ENCODE results near the gene IL16.

IL16 gene

GRCh38 chr15:81297147-81297572, 100.5 kb downstream of the IL16 start:
- no peak for DNase-seq

DNA sequence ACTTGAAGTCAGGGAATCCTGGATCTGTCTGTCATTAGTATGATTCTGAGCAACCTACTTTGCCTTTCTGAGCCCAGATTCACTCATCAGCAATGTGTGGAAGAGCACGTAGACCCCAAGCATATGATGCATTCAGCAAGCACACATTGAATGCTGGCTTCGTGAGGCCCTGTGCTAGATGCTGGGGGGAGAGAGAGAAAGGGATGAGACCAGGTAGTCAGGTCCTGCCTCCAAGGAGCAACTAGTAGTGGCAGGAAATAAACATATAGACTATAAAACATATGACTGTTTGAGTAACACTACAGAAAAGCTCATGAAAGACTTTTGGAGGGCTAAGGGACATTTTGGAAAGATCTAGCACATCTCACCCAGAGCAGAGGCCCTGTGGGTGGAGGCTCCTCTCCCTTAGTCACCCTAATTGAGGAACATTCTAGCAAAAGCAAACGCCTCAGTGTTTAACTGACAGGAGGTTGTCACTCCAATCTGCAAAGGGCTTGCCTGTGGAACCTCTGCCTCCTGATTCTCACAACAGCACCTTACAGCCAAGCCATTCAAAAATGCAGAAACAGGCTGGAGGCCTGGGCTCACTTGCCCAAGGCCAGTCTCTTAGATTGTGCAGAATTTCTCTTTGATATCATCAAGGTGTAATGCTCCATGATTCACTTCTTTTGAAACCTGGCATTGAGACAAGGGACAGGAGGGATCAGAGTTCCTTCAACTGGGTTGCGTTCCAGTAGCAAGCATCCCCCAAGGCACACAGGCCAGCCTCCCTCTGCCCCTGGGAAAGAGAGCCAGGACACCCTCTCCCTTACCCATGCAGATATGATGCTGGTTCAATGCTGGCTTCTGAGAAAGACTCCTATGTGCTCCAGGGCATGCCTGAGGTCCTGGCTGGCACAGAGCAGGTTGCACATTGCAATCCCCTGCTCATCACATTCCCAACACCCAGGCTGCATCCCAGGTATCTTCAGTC, 101.2 kb downstream of the IL16 start:
- DNase-seq = no peak

DNA sequence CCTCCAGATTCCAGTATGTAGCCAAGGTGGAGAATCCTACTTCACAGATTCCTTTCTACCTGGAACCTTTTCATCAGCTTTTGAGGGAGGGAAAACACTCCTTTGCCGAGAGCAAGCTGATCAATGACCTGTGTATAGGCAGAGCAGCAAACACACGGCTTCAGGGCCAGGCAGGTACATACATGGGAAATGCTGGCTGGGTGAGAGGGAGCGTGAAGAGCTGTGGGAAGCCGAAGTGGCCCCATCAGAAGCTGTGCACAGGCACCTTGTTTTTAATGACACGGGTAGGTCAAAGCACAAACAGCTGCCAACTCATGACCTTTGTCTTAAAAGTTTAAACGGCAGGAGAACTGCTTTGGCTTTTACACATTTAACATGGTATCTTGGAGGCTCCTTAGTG, 101.9 kb downstream of the IL16 start:
- no peak for DNase-seq

DNA sequence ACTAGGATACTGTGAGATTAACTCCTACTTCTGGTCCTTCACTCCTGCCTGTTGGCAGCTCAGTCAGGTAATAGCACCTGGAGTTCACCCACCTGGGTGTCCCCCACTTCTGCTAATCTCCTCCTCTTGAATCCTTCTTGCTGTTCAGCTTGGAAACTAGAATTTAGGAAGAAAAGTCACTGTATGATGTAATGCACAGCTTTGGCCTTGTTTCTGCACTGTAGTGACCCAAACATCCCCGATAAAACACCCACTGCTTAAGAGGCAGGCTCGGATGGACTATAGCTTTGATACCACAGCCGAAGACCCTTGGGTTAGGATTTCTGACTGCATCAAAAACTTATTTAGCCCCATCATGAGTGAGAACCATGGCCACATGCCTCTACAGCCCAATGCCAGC, 102.5 kb downstream of the IL16 start:
- DNase-seq = no peak

DNA sequence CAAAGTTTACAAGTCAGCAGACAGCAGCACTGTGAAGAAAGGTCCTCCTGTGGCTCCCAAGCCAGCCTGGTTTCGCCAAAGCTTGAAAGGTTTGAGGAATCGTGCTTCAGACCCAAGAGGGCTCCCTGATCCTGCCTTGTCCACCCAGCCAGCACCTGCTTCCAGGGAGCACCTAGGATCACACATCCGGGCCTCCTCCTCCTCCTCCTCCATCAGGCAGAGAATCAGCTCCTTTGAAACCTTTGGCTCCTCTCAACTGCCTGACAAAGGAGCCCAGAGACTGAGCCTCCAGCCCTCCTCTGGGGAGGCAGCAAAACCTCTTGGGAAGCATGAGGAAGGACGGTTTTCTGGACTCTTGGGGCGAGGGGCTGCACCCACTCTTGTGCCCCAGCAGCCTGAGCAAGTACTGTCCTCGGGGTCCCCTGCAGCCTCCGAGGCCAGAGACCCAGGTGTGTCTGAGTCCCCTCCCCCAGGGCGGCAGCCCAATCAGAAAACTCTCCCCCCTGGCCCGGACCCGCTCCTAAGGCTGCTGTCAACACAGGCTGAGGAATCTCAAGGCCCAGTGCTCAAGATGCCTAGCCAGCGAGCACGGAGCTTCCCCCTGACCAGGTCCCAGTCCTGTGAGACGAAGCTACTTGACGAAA, 103.1 kb downstream of the IL16 start:
- DNase-seq = no peak

DNA sequence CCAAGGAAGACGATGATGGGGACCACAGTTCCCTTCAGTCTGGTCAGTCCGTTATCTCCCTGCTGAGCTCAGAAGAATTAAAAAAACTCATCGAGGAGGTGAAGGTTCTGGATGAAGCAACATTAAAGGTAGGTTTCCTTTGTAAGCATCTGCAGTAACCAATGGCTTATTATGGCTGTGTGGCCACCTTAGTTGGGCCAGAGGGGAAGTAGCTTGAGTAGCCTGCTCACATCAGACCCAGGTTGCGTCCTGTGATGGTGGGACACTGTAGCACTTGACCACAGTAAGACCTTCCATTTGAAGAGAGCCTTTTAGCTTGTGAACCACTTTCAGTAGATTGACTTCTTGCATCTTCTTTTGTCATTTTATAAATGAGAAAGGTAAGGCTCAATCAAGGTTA, 104.7 kb downstream of the IL16 start:
- no peak for DNase-seq

GRCh38 chr15:81301815-81302399, 105.2 kb downstream of the IL16 start:
- no peak for DNase-seq

DNA sequence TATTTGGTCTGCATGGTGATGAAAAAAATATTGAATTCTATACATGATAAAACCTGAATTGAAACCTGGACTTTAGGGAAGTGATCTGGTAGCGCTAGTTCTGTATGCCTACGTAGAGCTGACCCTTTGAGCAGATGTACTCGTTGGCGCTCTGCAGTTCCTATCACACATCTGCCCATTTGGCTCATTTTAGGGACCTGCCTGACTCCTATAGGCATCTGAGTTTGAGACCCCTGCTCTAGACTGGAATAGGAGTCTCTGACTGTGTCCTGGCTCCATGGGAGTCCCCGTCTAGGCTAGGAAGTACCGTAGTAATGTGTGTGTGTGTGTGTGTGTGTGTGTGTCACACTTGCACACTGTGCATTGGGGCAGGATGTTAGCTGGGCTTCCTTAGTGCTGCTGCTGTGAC, 106.0 kb downstream of the IL16 start:
- no peak for DNase-seq

DNA sequence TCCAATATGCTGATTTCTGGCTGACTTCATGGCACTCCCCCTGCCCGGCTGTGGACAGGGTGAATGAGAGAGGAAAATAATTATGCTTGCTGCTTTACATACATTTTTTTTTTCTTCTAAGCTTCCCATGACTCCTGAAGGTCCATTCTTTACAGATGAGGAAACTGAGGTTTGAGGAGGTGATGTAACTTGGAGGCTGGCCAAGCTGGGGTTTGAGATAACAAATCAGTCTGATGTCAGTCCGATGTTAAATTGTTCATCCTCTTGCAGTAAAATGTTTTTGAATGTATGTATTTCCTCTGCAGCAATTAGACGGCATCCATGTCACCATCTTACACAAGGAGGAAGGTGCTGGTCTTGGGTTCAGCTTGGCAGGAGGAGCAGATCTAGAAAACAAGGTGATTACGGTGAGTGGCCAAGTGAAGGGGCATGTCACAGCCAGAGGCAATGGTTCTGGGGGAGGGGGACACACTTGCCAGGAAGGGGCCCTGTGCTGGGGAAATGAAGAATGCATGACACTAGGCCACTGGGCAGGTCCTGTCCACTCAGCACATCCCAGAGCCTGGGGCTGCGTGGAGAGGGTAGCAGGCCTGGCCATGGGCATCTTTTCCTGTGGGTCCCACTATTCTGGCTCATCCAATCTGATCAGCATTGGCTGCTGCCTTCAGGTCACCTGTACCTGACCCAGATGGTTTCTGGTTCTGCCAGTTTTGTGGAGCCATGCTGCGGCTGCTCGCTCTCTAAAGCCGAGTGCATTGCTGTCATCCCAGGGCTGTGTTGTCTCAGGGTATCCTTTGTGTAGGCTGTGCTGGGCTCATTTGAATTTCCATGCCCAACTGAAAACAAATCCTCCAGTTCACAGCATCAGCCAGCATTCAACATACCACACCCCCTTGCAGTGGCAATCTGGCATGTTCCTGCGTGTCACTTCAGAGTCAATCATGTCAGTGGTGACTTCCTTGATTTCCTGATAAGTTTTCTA, 106.9 kb downstream of the IL16 start:
- DNase-seq = no peak

GRCh38 chr15:81304226-81304625, 107.5 kb downstream of the IL16 start:
- DNase-seq = no peak

- DNase-seq = no peak
Observed at GRCh38 chr15:81308260-81308659, 111.6 kb downstream of the IL16 start.

- no peak for DNase-seq
Observed at GRCh38 chr15:81309647-81310450, 113.2 kb downstream of the IL16 start.

DNA sequence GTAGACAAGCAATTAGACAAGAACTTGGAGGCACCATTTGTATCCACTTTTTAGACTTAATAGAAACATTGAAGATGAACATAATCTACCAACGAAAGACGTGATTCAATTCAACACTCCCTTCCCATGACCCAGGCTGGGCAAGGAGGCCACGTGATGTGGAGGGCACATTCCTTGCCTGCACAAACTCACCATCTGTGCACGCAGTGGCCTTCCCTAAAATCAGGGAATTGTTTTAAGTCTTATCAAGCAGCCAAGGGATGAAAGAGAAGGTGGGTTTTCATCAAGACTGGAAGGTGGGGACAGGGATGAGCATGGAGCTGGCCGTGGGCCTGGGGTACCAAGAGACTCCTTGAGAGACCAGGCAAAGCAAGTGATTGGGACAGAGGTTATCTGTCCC, 113.8 kb downstream of the IL16 start:
- no peak for DNase-seq

DNA sequence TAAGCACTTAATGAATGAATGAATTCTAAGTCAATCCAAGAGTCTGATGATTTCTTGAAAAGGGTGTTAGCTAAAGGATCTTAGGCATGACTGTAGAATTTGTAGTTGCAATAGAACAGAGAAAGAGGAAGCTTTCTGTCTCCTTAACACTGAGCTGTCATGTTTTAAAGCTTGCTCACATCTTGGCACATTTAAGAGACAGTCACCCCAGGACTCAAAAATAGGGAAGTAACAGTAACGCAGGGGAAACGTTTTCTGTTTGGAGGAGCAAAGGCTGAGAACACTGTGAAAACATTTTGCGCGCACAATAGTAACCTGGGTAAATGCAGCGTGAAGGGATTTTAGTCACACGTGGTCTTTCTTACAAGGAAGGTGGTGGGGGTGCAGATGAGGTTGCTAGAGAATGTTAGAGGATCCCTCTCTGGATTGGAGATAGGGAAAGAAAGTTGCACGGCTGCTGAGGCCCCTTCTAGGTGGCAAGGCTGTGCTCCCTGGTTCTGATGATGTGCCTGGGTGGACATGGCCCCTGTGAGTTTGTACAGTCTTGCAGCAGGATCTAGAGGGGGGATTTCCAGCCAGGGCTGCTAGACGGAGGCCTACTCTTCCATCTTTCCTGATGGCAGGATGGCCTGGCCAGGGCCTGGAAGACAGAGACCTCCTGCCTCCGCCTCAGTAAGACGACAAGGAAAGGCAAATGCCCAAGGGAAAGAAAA, 115.2 kb downstream of the IL16 start:
- DNase-seq = no peak

DNA sequence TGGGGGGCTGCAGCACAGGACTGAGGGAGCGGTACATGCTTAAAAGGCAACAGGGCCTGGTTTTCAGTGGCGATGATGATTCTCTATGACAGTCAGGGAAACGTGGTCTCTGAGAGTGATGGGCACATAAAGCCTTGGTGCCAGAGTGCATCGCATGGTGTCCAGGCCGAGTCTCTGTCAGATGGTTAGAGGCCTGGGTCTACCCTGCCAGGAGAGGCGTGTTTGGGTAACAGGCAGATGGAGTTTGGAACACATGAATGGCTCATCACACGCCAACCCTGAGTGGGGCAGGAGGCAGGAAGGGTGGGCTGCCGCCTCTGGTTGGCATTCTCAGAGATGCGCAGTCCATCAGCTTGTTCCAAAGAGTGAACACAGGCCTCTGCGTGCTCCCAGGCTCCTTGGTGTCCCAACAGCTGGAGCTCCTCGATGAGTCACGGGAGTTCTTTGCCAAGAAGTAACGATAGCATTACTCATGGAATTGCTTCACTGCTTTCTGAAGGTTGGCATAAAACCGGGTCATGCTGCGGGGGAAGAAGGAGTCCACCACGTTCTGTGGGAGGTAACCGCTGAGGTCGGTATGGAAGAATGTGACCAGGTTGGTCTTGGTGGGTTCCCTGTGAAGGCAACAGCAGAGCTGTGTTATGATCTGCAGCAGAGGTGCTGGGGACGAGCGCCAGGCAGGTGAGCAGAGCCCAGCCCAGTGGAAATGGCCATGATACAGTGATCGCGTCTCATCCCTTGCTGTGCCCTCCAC, 116.3 kb downstream of the IL16 start:
- no peak for DNase-seq

GRCh38 chr15:81313686-81314085, 117.0 kb downstream of the IL16 start:
- DNase-seq = no peak

DNA sequence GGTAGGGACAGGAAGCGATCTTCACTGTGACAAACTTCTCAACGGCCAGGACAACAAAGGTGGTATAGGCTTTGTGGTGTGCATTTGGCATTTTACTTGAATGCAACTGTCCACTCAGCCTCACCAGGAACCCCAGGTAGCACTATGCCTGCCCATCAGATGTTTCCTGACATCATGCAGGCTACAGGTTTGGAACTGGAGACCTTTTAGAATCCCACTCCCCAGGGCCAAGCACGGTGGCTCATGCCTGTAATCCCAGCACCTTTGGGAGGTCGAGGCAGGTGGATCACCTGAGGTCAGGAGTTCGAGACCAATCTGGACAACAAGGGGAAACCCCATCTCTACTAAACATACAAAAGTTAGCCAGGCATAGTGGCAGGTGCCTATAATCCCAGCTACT, 117.7 kb downstream of the IL16 start:
- DNase-seq = no peak

GRCh38 chr15:81315452-81316175, 118.9 kb downstream of the IL16 start:
- no peak for DNase-seq

- DNase-seq = no peak
Observed at GRCh38 chr15:81316267-81316666, 119.6 kb downstream of the IL16 start.

DNA sequence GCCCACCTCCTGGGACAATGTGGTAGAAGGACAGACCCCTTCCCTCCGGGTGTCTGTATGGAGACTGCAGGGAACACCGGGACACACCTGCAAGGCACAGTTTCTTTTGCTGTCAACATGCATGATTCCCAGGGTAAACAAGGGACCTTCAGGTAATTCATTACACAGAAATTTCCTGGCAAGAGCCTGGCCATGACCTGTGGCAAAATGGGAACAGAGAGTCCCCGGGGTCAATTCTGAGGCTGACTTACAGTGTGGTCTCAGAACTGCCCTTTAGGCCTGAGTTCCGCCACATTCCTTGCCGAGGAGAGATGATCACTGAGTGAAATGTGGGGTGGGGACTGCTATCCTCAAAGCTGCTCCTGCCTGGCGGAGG, 121.0 kb downstream of the IL16 start:
- no peak for DNase-seq
